ENCODE data around the gene COG6.

Gene COG6

DNA sequence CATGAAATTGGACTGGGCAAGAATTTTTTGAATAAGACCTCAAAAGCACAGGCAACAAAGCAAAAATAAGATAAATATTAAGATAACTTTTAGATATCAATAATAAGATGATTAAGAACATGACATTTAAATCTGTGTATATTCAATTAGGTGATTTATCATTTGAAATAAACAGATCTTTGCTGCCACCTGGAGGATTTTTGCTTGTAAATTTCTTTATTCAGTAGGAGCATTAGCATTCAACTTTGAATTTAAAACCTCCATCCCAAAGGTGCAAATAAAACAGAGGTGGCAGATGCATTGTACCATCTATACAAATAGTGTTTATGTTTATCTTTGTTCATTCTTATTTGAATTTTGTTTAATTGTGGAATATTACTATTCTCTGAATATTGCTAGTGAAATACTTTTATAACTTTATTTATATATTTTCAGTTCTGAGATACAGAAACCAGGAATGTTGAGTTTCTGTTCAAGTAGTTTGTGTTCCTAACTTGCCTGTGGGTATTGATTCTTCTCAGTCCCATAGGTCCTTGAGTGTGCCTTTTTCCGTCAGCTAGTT, 20.9 kb downstream of the COG6 start:
- no peak overlapping the region for H3K4me3 ChIP-seq (ENCODE audit: low read depth, low read length)

DNA sequence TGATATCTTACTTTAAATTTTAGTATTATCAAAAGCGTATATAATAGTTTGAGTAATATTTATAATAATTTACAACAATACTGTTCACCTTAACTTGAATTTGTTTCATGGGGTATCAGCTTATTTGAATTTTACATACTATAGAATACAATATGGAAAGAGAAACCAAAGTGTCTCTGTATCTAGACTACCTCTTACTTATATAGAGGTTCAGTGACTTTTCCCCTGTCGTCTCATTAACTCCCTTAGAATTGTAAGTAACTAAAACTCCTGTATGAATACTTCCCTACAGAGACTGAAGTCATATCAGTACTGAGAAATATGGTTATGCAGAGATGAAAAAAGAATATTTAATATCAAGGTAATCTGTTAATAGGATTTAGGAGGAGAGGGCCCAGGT, 26.8 kb downstream of the COG6 start:
- no peak overlapping the region for H3K4me3 ChIP-seq (ENCODE audit: low read depth, low read length)

- H3K4me3 ChIP-seq (ENCODE audit: low read depth, low read length) = no peak overlapping the region
Measured at GRCh38 chr13:39682788-39683187, 27.3 kb downstream of the COG6 start.

- no peak overlapping the region for H3K4me3 ChIP-seq (ENCODE audit: low read depth, low read length)
Measured at GRCh38 chr13:39684531-39685137, 29.2 kb downstream of the COG6 start.

DNA sequence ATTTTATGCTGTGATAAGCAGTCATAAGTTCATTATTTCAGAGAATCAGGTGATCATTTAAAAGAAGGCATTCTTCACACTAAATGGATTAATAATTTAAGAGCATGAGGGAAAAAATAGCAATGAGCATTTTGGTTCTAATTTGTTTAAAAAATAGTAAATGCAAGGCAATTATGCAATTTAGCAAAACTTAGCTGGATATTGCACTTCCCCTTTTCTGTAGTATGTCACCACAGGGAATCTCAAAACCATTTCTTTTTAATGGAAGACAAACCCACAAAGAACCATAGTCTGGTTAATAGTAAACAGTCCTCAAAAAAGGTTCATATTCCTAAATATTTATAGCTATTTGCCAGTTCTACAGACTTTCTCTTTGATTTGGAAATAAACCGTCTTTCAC, 30.2 kb downstream of the COG6 start:
- H3K4me3 ChIP-seq (ENCODE audit: low read depth, low read length) = no peak overlapping the region

GRCh38 chr13:39688278-39688677, 32.8 kb downstream of the COG6 start:
- no peak overlapping the region for H3K4me3 ChIP-seq (ENCODE audit: low read depth, low read length)

DNA sequence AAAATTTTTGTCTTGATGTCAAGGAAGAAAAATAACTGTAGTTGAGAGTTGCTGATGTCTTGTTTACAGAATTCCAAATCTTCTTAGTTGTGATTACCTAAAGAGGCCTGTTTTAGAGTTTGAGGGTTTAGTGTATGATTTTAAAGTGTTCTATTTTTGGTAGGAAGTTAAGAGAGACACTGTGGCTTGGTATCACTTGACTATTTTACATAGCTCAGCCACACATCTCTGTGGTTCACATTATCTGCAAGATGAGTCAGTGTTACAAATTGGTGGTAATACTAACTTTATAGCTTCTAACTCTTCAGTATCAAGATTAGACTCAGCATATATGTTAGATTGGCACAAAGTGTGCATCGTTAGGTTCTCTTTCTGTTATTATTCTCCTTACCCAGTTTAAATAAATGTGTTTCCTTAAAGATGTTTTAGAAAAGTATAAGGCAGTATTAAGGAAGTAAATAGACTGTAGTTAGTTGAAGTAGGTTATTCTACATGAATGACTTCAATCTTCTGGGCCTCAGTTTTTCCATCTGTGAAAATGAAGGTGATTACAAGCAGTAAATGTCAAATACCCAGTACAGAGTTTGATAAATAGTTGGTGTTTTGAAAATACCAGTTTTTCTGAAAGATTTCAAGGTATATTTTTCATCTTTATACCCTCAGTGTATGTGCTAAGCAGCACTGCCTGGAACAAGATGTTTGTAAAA, 33.4 kb downstream of the COG6 start:
- H3K4me3 ChIP-seq (ENCODE audit: low read depth, low read length) = no peak overlapping the region

DNA sequence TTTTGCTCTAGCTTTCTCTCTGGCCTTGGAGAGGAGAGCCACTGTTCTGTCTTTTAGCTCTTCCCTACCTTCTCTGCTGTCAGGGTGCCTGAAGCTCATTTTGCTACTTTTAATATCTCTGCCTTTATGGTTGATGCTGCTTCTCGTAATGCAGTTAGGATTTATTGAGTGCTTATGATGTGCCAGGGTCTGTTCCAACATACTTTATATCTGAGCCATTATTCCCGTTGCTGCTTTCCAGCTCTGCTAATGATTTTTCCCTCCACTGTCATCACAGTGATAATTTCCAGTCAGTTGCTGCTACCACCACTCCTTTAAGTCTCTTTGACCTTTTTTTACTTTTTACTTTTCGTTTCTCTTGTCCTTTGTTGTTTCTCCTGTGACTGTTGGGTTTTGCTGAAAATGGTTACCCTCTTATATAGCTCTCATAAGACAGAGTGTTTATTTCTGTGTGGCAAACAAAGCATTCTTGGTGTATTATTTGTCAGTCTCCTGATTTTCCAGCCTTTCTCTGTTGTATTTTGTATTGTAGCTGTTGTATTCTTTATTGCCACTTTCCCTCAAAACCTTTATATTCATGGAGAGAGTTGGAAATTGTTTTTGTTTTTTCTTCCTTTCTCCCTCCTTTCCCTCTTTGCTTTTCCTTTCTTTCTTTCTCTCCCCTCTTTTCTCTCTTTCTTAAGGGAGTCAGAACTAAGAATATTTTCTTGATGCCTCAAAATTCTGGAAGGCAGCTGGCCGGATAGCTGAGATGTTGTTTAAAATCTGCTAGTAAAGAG, 37.4 kb downstream of the COG6 start:
- no peak overlapping the region for H3K4me3 ChIP-seq (ENCODE audit: low read depth, low read length)

DNA sequence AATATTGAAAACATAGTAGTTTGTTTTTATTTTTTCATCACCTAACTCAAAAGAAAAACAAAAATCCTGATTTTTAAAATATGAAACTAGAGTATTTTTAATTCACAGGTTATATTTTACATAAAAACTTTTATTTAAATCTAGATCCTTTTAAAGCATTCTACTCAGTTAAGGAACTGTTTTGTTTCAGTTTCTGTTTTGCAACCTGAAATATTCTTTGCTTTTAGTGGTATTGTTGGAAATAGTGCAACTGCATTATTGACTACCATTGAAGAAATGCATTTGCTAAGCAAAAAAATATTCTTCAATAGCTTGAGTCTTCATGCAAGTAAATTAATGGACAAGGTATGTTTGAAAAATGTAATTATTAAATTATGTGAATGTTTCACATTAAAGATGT, 43.8 kb downstream of the COG6 start:
- H3K4me3 ChIP-seq (ENCODE audit: low read depth, low read length) = no peak overlapping the region

DNA sequence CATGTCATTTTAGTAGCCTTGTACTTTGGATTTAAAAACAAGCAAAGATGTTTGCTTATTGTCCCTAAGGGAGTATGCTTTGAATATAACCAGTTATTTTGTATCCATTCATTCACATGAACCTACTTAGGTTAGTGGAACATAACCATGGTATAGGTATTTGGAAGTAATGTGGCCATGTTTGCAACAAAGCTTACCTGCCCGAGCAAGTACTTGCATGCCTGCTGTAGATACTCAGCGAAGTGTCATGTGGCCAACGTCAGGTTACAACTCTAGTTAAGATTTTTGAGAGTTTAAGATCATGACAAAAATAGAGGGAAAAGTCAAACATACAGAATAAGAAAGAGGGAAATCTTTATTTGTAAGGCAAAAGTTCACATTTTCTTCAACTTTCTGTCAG, 57.2 kb downstream of the COG6 start:
- H3K4me3 ChIP-seq (ENCODE audit: low read depth, low read length) = no peak overlapping the region

GRCh38 chr13:39729156-39729555, 73.7 kb downstream of the COG6 start:
- no peak overlapping the region for H3K4me3 ChIP-seq (ENCODE audit: low read depth, low read length)

- no peak overlapping the region for H3K4me3 ChIP-seq (ENCODE audit: low read depth, low read length)
Measured at GRCh38 chr13:39734952-39735351, 79.5 kb downstream of the COG6 start.

- no peak overlapping the region for H3K4me3 ChIP-seq (ENCODE audit: low read depth, low read length)
Measured at GRCh38 chr13:39737047-39737446, 81.6 kb downstream of the COG6 start.

- H3K4me3 ChIP-seq (ENCODE audit: low read depth, low read length) = no peak overlapping the region
Measured at GRCh38 chr13:39740761-39741160, 85.3 kb downstream of the COG6 start.

- no peak overlapping the region for H3K4me3 ChIP-seq (ENCODE audit: low read depth, low read length)
Measured at GRCh38 chr13:39748961-39749360, 93.5 kb downstream of the COG6 start.

GRCh38 chr13:39749528-39749927, 94.1 kb downstream of the COG6 start:
- no peak overlapping the region for H3K4me3 ChIP-seq (ENCODE audit: low read depth, low read length)

- H3K4me3 ChIP-seq (ENCODE audit: low read depth, low read length) = no peak overlapping the region
Measured at GRCh38 chr13:39751805-39752204, 96.3 kb downstream of the COG6 start.

DNA sequence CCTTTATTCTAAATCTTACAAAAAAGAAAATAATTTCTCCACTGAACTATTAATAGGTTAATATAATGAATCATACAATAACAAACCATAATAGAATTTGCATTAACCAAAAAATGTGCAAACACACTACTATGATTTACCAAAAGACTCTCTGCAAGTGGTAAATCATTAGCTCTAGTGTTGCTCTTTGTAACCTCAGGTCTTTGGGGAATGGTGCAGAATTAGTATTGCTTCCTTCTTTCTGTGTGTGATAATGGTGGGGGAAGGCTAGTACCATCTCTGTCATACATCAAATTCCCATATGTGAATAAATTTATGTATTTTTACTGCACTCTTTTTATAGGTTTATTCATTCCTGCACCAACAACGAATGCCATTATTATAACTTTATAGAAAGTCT, 105.1 kb downstream of the COG6 start:
- no peak overlapping the region for H3K4me3 ChIP-seq (ENCODE audit: low read depth, low read length)

- no peak overlapping the region for H3K4me3 ChIP-seq (ENCODE audit: low read depth, low read length)
Measured at GRCh38 chr13:39765801-39766463, 110.5 kb downstream of the COG6 start.

DNA sequence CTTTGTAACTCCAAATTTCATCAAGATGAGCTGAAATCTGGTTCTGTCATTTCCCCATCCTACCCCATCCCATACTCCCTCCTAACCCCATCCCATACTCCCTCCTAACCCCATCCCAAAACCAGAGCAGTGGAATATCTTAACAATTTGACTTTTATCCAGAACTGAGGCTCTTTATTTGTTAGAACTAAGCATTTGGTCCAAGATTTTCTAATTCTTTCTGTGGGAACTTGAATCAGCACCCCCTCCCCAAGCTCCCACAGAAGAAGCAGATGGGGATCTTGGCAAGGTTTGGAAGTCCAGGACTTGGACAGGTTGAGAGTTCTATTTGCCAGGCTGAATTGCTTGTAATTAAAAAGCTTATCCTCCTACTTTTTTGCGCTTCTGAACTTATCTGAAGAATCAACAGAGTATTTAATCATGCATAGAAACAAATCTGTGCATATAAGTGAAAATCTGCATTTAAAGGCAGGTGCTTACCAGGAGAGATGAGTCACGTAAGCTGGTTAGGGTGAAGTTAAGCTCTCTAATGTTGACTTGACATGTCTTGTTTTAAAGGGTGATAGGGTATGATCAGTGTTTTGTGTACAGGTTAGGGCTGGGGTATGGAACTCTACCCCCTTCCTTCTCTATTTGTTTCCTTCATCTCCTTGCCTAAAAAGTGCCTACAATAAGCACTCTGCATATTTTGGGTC, 111.1 kb downstream of the COG6 start:
- H3K4me3 ChIP-seq (ENCODE audit: low read depth, low read length) = no peak overlapping the region

Measured in iPS-11a (cell line).